GM23248 (cell line): ENCODE data around the gene STX16.

Source experiments
- EZH2 ChIP-seq: fragments of 200-600 bp; sonication (generic); IDR thresholded peaks from 2 replicates; pipeline ENCODE4 v1.6.1; 2018; ENCODE audit warnings: antibody characterized with exemption, mild to moderate bottlenecking; ENCODE audit not compliant: insufficient read depth, poor library complexity, severe bottlenecking
- EZH2phosphoT487 ChIP-seq: fragments of 200-600 bp; sonication (generic); IDR thresholded peaks from 2 replicates; pipeline ENCODE4 v1.6.1; 2018; ENCODE audit warnings: antibody characterized with exemption, moderate library complexity, mild to moderate bottlenecking, low read depth; ENCODE audit not compliant: insufficient read depth

DNA sequence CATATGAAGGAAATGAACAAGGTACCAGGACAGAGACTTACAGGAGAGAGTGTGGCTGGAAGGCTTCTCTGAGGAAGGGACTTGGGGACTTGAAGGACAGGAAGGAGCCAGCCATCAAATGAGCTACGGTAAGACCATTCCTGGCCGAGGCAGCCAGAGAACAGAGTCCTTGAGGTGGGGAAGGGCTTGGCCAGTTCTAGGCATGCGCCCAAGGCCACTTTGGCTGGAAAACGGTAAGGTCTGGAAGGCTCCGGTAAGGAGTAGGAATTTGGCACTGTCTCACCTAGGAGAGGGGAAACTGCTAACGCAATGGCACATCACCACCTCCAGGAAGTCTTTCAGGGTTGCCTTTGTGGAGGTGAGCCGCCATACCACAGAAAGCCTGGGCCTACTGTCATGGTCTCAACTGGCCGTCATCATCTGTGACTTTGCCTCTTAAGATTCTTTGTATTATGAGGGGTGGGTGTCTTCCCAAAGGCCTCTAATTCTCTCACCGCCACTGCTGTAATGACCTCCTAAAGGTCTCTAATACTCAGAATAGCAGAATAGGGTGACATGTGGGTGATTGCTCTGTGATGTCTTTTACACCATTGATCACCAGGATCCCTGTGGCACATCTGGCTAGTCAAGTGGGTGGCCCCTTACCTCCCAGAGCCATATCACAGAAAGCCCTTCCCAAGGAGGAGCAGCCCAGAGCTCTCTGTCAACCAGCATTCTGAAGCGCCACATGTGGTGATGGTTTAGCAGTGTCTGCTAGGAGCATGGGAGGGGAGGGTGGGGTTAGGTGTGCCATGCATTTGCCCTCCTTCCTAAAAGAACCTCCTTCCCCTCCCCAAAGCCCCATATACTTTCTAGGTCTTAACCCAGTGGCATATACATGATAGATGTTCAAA lies 17.7 kb upstream of the STX16 start:
- TF ChIP-seq EZH2 (no peak), EZH2phosphoT487 (no peak)
